K562 (cell line): Measurements from ENCODE around the gene A4GNT.

Source experiments
- BRCA1 ChIP-seq, 2 experiments: fragments of 450-650 bp in 1 of 2; sonication (generic) in 1 of 2; formaldehyde crosslinking in 1 of 2; IDR thresholded peaks; 2 replicates each; pipeline versions ENCODE4 v1.5.0 to v1.6.1; 2017 to 2020; ENCODE audit warnings: mild to moderate bottlenecking in 1 of 2, missing genetic modification reagents in 1 of 2
- GABPA ChIP-seq: fragments of 200-800 bp; sonication (Bioruptor generic); conservative IDR thresholded peaks from 2 replicates; pipeline ENCODE4 v1.6.1; 2016; ENCODE audit warnings: low read depth, missing genetic modification characterization, missing compliant biosample characterization
- KLF6 ChIP-seq: fragments of 250-450 bp; sonication (Bioruptor Pico); IDR thresholded peaks from 2 replicates; pipeline ENCODE4 v1.4.0; 2020; ENCODE audit warnings: mild to moderate bottlenecking, moderate library complexity, borderline replicate concordance
- ZBTB9 ChIP-seq: fragments of 450-650 bp; formaldehyde crosslinking; IDR thresholded peaks from 2 replicates; pipeline ENCODE4 v1.4.0; 2020; ENCODE audit warnings: mild to moderate bottlenecking, moderate library complexity
- TF ChIP-seq, protein P1 (sequence below): sonication (generic); formaldehyde crosslinking; IDR thresholded peaks from 2 replicates; pipeline ENCODE4 v1.8.0; 2022; ENCODE audit warnings: missing genetic modification reagents, mild to moderate bottlenecking, borderline replicate concordance
- TF ChIP-seq, protein P2 (sequence below), 3 experiments: IDR thresholded peaks in 2 of 3; conservative IDR thresholded peaks in 1 of 3; 2 replicates each; pipeline ENCODE4 v1.5.1; 2011 to 2012; ENCODE audit warnings: low read length in 3 of 3, mild to moderate bottlenecking in 3 of 3, control low read depth in 2 of 3, improper control_type of control experiment in 1 of 3, inconsistent platforms in 1 of 3, low read depth in 1 of 3, mixed read lengths in 1 of 3, moderate library complexity in 1 of 3; ENCODE audit not compliant: insufficient read depth in 2 of 3

DNA sequence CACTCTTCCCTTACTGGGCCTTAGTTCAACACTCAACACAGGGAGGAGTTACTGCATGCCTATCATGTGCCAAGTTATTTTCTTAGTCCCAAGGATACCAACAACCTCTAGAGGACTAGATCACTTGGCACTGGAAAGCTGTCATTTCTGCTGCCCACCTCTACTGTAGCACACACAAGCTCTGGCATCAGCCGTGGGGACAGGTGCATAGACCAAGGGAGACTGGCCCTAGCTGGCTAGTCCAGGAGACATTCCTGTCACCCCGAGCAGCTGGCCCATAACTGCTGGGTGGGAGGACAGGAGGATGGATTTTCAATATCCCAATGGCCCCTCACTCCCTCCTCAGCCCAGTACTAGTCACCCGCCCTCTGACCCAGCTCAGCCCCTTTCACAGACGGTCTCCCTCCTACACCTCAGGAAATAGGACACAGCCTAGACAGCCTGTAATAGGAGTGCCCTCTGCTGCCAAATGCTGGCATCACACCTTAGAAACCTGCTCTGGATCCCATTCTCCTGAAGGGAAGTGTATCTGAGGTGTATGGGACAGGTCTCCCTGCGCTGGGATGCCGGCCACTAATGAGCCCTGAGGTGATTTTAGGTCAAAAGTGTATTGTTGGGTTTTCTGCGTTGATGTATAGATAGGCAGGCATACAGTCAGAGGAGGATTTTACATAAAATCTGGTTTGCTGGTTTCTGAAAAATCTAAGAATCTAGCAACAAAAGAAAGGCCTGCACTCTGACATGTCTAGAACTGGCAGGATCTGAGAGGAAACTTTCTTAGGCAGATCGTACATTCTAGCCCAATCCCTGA is 13.4 kb downstream of the A4GNT start:
- TF ChIP-seq, protein P1, sequence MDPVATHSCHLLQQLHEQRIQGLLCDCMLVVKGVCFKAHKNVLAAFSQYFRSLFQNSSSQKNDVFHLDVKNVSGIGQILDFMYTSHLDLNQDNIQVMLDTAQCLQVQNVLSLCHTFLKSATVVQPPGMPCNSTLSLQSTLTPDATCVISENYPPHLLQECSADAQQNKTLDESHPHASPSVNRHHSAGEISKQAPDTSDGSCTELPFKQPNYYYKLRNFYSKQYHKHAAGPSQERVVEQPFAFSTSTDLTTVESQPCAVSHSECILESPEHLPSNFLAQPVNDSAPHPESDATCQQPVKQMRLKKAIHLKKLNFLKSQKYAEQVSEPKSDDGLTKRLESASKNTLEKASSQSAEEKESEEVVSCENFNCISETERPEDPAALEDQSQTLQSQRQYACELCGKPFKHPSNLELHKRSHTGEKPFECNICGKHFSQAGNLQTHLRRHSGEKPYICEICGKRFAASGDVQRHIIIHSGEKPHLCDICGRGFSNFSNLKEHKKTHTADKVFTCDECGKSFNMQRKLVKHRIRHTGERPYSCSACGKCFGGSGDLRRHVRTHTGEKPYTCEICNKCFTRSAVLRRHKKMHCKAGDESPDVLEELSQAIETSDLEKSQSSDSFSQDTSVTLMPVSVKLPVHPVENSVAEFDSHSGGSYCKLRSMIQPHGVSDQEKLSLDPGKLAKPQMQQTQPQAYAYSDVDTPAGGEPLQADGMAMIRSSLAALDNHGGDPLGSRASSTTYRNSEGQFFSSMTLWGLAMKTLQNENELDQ (CRISPR knock-in tag), result no peak
- TF ChIP-seq ZBTB9 (CRISPR knock-in tag), result no peak
- TF ChIP-seq GABPA (tag), result no peak
- TF ChIP-seq, protein P2, sequence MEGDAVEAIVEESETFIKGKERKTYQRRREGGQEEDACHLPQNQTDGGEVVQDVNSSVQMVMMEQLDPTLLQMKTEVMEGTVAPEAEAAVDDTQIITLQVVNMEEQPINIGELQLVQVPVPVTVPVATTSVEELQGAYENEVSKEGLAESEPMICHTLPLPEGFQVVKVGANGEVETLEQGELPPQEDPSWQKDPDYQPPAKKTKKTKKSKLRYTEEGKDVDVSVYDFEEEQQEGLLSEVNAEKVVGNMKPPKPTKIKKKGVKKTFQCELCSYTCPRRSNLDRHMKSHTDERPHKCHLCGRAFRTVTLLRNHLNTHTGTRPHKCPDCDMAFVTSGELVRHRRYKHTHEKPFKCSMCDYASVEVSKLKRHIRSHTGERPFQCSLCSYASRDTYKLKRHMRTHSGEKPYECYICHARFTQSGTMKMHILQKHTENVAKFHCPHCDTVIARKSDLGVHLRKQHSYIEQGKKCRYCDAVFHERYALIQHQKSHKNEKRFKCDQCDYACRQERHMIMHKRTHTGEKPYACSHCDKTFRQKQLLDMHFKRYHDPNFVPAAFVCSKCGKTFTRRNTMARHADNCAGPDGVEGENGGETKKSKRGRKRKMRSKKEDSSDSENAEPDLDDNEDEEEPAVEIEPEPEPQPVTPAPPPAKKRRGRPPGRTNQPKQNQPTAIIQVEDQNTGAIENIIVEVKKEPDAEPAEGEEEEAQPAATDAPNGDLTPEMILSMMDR (IDR thresholded peaks at IDR 0.05 in 2 of 3, conservative IDR thresholded peaks at IDR 0.05 in 1 of 3; ENCODE audit: insufficient read depth in 2 of 3, low read depth in 1 of 3, low read length in 3 of 3), result peak; percentile 63 to 76 (median 67)
- no peak for TF ChIP-seq BRCA1 (IDR thresholded peaks at IDR 0.05)
- no peak for TF ChIP-seq BRCA1 (CRISPR knock-in tag; IDR thresholded peaks at IDR 0.05)
- no peak for TF ChIP-seq KLF6 (CRISPR knock-in tag)
